ENCODE measurements around the gene SORCS1.

The SORCS1 gene

DNA sequence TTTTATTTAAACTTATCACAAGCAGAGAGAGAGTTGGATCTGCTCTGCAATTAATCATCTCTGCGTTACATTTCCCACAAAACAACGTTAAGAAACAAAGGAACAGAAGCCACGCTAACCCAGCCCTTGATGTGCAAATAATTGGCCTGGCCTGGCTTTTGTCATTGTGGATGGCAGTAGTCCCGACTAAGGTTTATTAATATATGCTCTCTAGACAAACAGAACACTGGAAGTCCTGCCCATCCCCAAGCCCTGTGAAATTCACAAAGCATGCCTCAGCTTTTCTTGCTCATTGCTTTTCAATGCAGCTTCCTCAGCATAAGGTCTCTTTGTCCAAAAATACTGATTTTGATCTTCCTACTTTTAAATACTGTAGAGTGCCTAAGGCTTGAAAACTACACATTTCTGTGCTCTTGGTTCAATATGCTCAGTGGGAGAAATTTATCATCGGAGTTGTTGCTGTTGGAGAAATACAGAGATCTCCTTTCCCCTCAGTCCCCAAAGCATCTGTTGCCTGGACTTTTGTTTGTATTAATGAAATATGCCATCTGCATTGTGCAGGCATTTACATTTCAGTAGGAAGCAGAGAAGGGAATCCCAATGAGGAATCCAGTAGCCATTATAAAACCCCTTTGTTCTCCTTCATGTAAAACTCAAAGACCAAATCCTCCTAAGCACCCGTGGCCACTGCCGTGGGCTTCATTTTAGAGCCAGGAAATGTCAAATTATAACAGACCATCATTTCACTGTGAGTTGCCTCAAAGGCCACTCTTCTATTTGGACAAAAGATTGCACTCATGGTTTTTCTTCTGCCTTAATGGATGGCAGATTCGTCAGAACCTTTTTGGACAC is 61.1 kb downstream of the SORCS1 start:
- DNase-seq: no peak

DNA sequence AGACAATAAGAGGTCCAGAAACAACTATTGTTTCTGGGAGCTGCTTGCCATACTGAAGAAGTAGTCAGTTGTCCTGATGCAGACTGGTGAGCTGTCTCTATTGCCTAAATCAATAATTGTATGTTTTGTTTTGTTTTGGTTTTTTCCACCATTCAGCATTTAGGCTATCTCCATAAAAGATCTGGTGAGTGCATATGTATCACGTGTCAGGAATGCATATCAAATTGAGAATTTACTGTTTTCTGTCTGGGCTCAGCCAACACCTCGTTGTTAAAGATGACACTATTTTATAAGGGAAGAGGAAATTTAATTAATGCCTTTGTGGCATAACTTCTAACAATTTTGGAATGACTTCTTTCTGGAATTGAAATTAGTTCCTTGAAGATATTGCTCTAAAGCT is 66.2 kb downstream of the SORCS1 start:
- DNase-seq: no peak

DNA sequence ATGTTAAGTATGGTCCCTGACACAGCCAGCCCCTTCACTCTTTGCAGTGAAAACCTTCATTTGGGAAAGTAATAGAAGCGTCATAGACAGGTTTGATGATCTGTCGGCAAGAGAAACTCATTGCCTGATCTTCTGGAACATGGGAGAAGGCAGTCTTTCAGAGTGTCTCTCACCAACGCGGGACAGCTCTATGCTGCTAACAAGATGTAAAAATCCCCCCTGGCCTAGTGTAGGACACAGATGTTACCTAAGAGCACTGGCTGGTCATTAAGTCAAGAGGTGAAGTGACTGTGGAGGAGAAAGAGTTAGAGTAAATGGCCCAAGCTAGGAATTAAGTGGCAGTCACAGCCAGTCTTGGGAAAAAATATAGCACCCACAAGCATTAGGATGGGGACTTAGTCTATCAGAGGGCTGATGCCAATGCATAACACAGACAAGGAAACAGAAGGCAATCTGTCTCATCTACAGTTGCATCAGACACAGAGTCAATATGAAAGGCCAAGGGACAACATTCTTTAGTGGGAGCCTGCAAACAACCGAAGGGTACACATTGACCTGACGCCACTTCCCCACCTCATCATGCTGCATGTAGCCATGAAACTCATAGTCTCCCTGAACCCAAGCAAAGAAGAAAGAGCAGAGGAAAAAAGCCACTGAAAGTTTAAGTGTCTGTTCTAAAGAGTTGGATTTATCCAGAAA is 69.5 kb downstream of the SORCS1 start:
- no peak for DNase-seq

DNA sequence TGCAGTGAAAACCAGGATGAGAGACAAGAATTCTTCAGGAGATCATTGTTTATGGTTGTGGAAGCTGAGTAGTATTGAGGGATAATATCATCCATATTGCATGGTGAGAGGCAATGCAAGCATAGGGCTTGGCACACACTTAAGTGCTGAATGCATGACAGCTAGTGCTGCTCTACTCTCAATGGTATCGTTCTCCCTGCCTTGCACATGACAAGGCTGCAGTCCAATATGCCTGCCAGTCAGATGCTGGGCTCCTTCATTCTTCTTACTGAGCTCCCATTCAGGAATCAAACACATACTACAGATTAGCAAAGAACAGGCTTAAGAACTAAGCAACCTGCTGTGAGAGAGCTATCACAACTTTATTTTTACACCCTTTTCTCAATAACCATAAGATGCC is 72.2 kb downstream of the SORCS1 start:
- no peak for DNase-seq

DNA sequence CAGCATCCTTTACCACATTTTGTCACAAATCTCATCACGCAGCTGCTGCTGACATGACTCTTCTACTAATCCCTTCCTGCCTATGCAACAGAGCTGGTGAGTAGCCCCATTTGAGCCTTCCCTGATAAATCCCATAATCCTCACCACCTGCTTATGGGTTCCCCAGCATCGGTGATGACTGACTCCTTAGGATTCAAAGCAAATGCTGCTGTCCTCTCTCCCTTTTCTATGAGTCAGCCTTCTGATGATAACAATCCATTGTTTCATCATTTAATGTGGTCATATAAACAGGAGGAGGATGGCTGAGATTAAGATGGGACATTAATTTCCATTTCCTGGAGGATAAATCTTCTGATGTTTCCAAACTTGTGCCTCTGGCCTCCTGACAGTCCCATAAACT is 73.4 kb downstream of the SORCS1 start:
- DNase-seq: no peak

DNA sequence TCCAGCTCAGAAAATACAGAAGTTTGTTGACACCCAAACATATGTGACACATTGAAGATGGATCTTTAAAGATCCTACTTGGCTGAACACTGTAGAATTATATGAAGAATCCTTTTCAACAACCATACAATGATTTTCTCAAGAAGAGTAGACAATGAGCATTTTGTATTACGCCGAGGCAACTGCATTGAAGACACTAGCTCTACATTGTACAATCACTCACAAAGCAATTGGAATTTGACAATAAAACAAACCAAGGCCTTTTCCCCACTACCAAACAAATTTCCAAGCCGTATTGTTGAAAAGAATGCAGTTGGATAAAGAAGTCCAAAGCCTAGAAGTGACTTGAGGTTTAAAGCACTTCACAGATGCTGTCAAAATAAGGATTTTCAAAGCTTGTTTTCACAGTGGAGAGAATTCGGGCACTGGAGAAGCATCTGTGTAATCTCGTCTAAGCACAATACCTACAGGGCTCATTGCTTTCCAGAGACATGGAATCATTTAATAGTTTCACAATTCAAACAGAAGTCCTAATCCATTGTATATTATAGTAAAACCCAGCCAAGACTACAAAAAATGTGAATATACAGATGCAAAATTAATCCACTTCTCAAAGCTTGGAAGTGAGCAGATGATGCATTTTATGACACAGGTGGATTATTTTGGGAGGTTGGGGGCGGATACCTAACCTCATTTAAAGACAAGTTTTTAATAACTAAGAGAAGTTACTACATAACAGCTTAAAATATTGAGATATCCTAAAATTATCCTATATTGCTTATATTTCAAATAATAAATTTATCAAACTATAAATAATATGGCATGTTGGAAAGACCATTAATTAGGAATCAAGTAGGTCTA is 78.6 kb downstream of the SORCS1 start:
- DNase-seq: no peak

DNA sequence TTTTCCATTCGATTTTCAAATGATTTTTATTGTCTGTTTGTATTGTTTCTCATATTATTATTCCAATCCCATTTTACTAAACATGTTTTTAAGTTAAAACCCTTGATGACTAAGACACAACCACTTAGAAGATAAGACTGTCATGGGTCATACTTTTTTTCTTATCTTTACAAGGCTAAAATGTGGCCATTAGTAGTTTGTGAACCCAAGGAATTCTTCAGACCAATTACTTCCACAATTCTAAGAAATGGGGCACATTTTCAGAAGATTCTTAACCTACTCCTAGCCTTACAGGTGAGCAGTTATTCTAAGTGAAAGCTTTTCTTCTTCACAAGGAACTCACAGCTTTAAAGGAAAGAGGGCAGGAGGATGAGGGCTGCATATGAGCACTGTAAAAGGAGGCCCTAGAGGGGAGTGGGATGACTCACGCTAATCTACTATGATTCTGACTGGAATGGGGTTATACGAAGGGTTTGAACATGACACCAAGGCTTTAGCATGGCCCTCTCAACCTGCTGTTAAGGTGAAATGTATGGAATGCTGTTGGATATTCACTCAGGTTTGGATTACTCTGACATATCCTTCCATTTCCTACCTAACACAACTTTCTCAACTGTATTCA is 81.0 kb downstream of the SORCS1 start:
- DNase-seq: no peak

DNA sequence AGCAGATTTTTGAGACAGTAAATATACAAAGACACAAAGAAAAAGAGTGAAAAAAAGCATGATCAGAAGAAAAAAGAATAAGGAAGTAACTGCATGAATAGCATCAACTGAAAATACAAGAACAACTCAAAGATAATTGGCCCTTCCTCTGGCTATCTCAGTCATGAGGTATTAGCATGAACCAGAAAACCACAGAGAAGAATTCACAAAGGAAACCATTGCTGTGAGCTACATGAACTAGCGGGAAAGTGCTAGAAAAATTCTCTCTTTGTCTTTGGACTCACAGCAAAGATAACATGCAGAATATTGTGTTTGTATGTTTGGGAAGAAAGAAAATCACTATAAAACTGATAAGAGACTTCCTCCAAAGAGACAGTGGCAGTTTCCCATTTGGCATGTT is 82.9 kb downstream of the SORCS1 start:
- no peak for DNase-seq

DNA sequence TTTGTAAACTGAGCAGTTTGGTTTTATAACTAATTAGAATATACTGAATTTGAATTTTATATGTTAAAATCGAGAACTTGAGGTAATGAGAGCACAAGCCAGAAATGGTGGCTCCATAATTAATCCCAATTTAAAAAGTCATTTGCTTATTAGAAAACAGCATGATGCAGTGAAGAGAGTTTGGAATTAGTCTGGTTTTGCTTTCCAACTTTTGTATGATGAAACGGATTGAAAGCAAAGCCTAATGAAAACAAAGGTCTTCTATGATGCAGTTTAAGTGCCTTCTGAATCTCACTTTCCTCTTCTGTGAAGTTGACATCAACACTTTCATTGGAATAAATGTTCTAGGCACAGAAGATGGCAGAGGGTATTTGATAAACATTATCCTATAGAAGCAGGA is 89.4 kb downstream of the SORCS1 start:
- no peak for DNase-seq

DNA sequence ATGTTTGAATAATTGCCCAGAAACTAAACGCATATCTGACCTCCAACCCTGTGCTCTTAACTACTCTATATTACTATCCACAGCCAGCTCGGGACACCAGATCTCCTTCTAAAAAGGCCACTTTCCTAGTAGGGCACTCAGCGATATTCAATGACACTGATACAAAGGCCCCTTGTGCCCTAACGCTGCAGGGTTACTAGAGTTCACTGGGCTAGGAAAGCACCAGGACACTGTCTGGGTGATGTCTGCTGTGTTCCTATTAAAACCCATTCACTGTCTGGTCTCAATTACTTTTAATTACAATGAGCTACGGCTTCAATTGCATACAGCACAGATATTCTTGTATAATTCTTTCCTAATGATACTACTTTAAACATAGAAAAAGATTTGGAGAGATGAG is 91.7 kb downstream of the SORCS1 start:
- DNase-seq: no peak

DNA sequence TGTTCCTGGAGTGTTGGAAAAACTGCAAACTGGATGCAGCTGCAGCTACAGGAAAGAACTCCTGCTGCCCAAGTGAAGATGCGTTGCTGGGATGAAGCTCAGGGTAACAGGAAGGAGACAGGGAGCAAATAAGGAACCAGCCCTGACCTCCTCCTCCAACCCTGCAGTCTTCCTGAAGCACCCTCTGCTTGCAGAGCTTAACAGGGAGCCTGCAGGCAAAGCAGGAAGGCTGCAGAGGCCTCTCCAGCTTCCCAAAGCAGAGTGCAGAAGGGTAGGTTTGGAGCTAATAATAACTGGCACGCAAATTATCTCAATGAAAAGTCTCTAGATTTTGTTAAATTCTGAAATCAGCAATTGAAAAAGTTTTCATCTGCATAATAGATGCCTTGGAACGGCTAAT is 92.5 kb downstream of the SORCS1 start:
- no peak for DNase-seq

DNA sequence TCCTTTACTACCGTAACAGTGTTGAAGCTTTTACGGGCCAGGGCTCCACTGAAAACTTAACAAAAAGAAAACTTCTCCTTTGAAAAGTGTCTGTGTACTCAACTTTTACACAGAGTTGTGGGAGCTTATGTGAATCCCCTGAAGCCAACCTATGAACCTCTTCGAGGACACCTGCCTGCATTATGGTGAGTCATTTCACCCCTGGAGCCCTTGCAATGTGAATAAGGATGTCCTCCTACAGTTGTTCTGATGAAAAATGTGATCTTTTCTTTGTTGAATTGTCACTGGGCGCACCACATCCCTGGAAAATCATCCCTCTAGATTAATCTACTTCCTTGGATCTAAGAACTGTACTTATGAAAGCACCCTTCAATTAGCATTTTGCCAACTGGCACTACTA is 93.2 kb downstream of the SORCS1 start:
- DNase-seq: no peak

DNA sequence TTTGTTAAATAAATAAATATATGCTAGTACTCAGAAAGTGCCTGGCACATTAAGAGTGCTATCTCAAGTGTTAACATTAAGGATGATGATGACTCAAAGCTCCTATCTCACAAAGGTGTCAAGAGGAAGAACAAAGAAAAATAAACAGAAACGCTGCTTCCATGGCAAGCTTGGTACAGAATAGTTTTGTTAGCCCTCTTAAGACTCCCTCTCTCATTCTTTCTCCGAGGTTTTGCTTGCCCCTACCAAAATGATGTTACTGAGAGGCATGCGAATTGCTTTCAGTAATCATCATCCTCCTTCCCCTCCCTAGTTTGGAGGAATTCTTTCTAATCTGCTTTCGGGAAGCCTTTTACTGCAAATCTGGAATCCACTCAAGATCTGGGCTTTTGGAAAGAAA is 96.7 kb downstream of the SORCS1 start:
- DNase-seq: no peak

DNA sequence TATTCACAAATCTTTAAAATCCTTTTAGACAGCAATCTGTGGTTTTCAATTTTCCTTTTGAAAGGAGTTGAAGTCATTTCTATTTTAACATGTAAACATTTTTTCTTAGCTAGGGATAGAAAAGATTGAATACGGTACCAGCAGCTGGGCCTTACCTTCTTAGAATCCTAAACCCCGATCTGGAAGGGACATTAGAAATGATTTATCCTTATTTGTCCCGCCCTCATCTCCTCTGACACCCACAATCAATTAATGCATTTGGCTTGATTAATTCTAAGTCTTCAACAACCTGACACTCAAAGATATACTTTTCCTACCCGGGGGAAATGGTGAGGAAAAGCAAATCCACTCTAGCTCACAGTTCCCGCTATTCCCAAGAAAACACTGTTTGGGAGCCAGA is 100.4 kb downstream of the SORCS1 start:
- DNase-seq: no peak

DNA sequence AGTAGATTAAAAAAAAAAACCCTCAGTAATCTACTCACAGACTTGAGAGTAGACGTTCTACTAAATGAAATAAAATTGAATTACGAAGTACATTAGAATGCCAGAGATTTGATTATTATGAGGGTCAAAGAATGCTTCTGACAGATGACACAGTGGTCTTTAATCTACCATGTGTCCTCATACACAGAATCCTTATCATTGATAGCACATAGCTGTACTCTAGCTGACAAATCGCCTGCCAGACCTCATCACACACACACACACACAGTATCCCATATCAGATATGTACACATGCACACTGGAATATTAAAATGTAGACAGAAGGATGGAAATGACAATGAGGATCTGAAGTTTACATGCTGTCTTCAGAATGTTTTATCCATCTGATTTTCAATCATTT is 104.6 kb downstream of the SORCS1 start:
- DNase-seq: no peak

DNA sequence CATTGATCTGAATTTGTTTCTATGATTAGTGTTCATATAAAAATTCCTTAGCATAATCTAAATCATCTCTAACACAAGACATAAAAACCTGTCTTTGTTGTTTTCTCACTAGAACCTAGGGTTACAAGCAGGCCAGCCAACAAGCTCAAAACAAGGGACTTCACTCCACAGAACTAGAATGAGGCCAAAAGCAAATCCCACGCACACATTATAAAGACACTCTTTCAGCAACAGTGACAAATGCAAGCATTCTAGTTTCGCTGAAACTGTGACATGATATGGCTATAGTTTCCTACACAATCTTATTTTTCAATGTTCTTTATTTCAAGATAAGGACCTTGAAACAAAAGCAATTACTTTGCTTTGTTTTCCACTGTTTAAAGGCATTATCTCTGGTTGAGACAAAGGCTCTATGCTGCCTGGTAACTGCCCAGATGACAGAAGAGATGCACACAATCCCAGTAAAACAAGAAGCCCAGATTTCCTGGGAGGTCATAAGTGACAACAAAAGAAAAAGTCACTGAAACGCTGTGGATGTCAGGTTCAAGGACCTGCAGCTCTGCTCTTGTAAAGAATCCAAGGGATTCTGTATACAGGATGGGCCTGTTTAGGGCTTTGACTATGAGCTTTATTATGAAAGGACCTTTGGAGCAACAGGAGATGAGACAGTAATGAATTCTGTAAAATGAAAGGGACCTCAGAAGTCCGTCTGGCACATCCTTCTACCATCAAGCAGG is 105.3 kb downstream of the SORCS1 start:
- no peak for DNase-seq

DNA sequence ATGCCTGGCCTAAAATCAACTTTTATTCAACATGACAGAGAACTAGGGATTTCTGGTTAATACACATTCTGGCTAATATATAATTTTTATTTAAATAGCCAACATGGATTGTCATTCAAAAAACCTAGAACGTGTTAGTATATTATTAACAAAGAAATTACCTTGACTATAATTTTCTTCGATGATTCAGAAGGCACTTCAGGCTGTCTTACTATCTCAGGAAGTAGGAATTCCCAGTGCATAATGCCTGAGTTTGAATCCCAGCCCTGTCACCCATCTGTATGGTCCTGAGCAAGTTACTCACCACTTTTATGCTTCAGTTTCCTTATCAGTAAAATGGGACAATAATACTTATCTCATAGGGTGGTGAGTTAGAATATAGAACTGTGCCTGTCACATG is 106.2 kb downstream of the SORCS1 start:
- DNase-seq: no peak

DNA sequence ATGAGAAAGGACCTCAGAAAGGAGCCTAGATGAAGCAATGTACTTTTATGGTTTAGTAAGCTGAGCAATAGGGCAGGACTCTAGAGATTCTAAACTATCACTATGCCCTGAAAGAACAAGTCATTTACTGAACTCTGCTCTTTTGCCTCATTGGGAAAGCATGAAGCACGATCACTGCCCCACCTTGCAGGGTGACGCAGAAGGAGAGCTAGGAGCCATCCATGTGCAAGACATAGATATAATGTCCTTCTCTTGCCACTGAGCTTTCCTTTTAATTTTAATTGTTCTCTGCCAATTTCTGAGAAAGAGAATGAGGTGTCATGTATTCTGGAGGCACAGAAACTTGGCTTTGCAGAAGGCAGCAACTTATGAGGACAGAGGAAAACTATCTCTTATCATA is 108.3 kb downstream of the SORCS1 start:
- no peak for DNase-seq

DNA sequence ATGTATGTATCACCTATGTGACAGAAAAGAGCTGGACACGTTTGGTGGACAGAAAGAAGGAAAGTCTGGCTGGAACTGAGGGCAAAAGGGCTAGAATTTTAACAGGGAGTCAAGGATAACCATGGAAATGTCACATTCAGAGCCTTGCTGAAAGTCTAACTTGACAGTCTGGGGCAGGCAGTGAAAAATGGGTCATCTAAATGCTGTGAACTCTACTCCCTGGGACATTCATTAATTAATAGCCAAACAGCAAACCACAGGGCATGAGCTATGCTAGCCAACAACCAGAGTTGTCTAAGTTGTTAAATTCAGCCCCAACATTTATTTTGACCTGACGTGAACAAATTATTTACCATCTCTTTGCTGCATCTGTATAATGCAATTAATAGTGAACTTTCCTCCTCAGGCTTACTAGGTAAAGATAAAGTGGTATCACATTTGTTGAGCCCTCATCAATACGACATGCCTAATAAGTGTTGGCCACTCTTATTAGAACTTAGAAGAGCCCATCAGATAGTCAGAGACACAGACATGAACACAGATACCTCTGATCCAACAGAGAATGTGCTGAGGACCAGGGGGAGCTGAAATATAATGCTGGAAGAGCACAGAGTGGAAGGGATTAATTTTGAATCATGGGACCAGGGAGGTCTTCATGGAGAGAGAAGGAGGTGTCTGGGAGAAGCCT is 109.9 kb downstream of the SORCS1 start:
- no peak for DNase-seq

DNA sequence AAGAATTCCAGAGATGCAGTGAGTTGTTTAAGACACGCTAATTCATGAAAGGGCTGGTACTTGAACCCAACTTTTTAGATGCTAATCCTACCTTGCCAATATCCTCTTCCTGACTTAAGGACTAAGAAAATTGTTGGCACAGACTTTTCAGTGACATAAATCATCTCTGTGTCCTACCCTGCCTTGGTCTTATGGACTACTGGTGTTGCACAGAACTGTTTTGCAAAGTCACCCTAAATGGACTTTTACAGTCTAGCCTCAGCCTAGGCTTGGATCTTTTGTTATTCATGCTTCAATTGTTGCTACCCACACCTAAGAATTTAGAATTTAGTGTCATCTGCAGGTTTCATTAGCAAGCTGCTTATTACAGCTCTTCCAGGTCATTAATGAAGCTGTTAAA is 112.7 kb downstream of the SORCS1 start:
- no peak for DNase-seq

DNA sequence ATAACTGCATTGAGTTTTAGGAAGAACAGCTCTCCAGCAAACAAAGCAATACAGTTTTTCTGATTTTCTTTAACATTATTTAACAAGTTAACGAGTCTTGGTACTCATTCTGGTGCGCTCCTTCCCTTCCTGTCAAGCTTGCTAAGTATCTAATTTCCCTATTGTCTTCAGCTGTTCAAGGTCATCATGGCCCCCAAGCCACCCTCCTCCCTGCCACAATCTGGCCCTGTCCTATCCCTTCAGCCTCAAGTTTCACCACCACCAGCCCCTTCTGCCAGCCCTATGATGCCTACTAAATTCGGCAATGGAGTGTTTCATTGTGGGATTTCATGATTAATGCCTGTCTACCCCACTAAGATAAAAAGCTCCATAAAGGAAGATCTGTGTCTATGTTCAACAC is 121.0 kb downstream of the SORCS1 start:
- no peak for DNase-seq

Data from activated CD4-positive, alpha-beta T cell treated with anti-CD3 and anti-CD28 coated beads, Interleukin-2, amount 50 U/mL, for 48 hours (primary cell).